AG09319 (cell line): ENCODE data around the gene ARMH4.
A peak's percentile ranks its signal among the peaks of the same experiment; 100 is the strongest.

Experiments
- DNase-seq: peaks from one replicate; pipeline ENCODE4 v3.0.0-alpha.2; 2010; ENCODE audit warnings: low read depth; ENCODE audit errors: extremely low read depth
- TF ChIP-seq, protein P1 (sequence below): IDR thresholded peaks from 2 replicates; pipeline ENCODE4 v1.5.1; 2011; ENCODE audit warnings: low read depth, mild to moderate bottlenecking, inconsistent platforms, low read length, moderate library complexity

Gene ARMH4

GRCh38 chr14:58082491-58083098, 69.4 kb downstream of the ARMH4 start:
- TF ChIP-seq, protein P1, sequence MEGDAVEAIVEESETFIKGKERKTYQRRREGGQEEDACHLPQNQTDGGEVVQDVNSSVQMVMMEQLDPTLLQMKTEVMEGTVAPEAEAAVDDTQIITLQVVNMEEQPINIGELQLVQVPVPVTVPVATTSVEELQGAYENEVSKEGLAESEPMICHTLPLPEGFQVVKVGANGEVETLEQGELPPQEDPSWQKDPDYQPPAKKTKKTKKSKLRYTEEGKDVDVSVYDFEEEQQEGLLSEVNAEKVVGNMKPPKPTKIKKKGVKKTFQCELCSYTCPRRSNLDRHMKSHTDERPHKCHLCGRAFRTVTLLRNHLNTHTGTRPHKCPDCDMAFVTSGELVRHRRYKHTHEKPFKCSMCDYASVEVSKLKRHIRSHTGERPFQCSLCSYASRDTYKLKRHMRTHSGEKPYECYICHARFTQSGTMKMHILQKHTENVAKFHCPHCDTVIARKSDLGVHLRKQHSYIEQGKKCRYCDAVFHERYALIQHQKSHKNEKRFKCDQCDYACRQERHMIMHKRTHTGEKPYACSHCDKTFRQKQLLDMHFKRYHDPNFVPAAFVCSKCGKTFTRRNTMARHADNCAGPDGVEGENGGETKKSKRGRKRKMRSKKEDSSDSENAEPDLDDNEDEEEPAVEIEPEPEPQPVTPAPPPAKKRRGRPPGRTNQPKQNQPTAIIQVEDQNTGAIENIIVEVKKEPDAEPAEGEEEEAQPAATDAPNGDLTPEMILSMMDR: no peak
- DNase-seq: peak; percentile 47

GRCh38 chr14:58082011-58082410, 70.0 kb downstream of the ARMH4 start:
- no peak for DNase-seq

GRCh38 chr14:58078471-58078870, 73.5 kb downstream of the ARMH4 start:
- DNase-seq: no peak

More at GRCh38 chr14:58082011-58082410, 70.0 kb downstream of the ARMH4 start:
- TF ChIP-seq, protein P1: no peak

GRCh38 chr14:58078068-58078467, 73.9 kb downstream of the ARMH4 start:
- TF ChIP-seq, protein P1: no peak
- DNase-seq: peak; percentile 12

More at GRCh38 chr14:58078471-58078870, 73.5 kb downstream of the ARMH4 start:
- TF ChIP-seq, protein P1: no peak

- TF ChIP-seq, protein P1: no peak
- DNase-seq: peak; percentile 4
These were observed 74.4 kb downstream of the ARMH4 start for GRCh38 chr14:58077621-58078020.

GRCh38 chr14:58073516-58073915, 78.5 kb downstream of the ARMH4 start:
- TF ChIP-seq, protein P1: no peak
- DNase-seq: no peak

- DNase-seq: peak; percentile 25
- TF ChIP-seq, protein P1: peak; percentile 73
These were observed 79.5 kb downstream of the ARMH4 start for GRCh38 chr14:58072288-58073071.
